Dedifferentiated amniotic fluid mesenchymal stem cell (primary cell): ENCODE results near the gene PLA2G2D.
"Not testable (repeated sequence)": the region's sequence is repeated elsewhere in the genome, so short reads cannot be mapped to it uniquely, and the experiment has no call there.

Experiments
- DNase-seq: peaks from one replicate; pipeline ENCODE4 v3.0.0-alpha.2; 2016; ENCODE audit errors: extremely low spot score

PLA2G2D gene

GRCh38 chr1:20143318-20143717, 24.0 kb upstream of the PLA2G2D start:
- no peak for DNase-seq

DNA sequence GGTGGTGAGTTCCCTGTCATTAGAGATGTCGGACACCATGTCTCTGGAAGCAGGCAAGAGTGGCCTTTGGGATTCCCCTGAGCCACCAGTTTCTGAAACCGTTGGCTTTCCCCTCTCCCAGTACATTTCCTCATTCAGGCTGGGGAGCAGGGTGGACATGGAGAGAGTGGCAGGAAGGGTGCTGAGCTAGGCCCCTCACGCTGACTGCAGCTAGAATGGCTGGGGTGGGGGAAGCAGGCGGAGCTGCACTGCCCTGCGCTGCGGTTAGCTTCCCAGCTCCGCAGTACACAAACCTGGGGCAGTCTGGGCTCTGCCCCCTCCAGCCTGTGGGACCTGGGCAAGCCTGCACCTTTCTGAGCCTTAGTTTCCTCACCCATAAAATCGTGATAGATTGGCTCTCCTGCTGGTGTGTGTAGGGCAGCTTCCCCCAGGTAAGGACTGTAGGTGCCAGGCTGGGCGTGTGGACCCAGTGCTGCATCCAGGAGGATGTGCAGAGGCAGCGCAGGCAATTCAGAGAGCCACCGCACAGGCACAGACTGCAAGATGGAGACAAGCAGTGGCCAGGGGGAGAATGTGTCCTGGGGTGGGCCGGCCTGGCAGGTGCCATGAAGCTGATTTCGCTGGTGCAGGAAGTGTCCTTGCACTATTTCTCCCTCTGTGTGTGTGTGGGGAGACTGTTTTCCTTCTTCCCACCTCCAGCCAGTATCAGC, 22.8 kb upstream of the PLA2G2D start:
- no peak for DNase-seq

DNA sequence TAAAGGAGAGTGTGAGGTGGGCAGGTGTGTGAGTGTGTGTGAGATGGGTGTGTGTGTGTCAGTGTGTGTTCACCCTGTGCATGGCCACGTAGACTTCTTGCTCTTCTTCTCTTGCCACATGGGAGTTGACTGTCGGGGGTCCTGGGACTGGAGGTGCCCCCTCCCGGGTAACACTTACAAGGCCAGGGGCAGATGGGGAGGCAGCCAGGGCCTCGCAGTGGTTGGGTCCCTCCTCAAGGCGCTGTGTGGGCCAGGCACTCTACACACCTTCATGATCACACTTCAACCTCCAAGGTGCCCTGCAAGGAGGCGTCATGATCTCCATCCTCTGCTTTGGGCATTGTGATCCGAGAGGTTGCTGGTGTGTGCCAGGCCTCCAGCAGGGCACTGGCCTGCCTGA, 22.1 kb upstream of the PLA2G2D start:
- no peak for DNase-seq

- no peak for DNase-seq
Observed at GRCh38 chr1:20141001-20141400, 21.7 kb upstream of the PLA2G2D start.

GRCh38 chr1:20139776-20140612, 20.7 kb upstream of the PLA2G2D start:
- DNase-seq = no peak

DNA sequence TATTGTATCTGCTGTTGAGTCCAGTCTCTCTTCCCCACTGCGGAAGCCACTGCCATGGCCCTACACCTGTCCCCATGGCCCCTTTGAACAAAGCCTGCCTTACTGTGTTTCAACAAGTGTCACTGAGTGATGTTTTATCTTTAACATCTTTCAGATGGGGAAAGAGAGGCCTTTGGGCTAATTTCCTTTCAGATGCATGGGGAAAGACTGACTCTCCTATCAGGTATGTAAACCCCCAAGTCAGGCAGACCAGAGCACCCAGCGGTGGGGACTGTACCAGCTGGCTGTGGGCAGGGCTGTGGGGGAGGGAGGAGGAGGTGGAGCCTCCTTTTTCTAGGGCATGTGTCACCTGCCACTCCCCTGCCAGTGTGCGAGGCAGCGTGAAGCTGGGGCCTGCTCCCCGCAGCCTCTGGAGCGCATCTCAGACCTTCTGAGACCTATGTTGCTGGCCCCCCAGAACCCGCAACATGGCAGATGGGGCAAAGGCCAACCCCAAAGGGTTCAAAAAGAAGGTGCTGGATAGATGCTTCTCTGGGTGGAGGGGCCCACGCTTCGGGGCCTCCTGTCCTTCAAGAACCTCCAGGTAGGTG, 19.7 kb upstream of the PLA2G2D start, which contains the start of gene PLA2G2F:
PLA2G2F (plus strand) TSS at position 363 of the 590 bp plus-strand sequence; CDS start at position 468, 105 bp downstream.
- DNase-seq = no peak

- DNase-seq = no peak
Observed at GRCh38 chr1:20138346-20138745, 19.0 kb upstream of the PLA2G2D start.

GRCh38 chr1:20137604-20138003, 18.3 kb upstream of the PLA2G2D start:
- no peak for DNase-seq

GRCh38 chr1:20137055-20137454, 17.7 kb upstream of the PLA2G2D start:
- no peak for DNase-seq

- DNase-seq = no peak
Observed at GRCh38 chr1:20136249-20136648, 16.9 kb upstream of the PLA2G2D start.

DNA sequence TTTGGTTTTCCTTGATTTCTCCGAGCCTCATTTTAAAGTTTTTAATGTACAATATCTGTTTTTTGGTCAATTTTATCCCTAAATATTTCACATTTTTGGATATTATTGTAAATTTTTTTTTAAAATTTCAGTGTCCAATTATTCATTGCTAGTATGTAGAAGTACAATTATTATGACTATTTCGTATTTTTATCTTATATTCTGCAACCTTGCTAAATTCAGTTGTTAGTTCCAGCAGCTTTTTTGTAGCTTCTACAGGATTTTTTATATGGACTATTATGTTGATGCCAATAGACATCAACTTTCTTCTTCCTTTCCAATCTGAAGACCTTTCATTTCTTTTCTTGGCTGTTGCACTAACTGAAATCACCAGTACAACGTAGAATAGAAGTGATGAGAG, 15.7 kb upstream of the PLA2G2D start:
- no peak for DNase-seq

GRCh38 chr1:20130518-20130917, 11.2 kb upstream of the PLA2G2D start:
- not testable (repeated sequence) for DNase-seq

DNA sequence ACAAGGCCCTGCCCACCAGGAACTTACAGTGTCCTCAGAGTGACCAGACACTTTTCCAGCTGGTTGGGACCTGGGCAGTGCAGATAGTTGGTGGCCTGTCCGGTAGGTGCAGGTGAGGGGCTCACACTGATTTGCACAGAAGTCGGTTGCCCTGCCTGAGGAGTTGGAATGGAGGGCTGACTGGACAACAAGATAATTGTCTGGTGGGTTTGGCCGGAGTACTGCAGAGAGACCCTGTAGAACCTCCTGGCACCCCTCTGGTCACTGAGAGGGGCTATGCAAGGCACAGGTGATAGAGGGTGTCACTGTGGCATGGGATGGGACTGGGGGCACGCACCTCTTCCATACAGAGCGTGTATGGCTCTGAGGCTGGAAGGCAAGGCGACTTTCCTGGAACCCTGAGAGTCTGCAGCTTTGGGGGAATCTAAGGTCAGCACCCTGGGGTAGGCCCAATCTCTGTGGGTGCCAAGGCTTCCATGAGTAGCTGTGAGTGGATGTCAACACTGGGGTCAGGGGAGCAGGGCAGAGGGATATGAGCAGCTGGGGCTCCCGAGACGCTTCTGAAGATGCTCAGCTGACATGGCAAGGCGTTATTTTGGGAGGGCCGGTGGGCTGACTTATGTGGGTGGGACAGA, 7.6 kb upstream of the PLA2G2D start:
- no peak for DNase-seq

- no peak for DNase-seq
Observed at GRCh38 chr1:20126041-20126805, 6.9 kb upstream of the PLA2G2D start.

DNA sequence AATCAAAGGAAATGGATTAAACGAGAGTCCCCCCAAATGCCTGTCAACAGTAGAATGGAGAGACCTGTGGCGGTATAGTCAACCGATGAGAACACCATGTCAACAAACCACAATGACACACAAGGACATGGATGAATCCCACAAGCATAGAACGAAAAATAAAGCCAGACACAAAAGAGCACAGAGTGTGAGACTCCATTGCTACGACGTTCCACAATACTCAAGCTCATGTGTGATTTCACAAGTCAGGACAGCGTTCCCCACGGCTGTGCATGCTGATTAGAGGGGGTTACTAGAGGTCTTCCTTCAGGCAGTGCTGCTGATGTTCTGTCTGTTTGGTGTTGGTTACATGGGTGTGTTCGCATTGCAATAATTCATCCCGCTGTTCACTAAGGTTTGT, 5.8 kb upstream of the PLA2G2D start:
- DNase-seq = no peak

DNA sequence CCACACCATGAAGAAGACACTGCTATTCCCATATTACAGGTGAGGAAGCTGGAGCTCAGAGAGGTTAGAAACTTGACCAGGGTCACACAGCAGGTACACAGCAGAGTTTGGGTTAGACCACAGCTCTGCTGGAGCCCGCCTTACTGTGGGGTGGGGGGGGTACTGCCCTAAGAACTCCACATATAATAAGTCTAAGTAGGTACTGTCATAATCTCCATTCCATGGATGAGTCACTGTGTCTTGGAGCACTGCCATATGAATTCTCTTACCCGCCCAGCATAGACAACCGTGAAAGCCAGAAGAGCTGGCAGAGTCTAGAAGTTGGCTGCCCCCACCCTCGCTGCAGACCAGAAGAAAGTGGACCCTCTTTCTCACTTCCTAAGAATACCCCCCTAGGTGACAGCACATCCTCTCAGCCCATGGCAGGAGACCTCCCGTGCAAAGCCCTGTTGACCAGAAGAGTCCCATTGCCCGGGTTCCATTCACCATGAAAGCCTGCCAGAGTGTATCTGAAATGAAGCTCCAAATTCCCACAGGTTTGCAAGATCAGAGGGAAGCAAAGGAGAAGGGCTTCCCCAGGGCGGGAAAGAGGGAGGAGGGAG, 5.2 kb upstream of the PLA2G2D start:
- DNase-seq = no peak

DNA sequence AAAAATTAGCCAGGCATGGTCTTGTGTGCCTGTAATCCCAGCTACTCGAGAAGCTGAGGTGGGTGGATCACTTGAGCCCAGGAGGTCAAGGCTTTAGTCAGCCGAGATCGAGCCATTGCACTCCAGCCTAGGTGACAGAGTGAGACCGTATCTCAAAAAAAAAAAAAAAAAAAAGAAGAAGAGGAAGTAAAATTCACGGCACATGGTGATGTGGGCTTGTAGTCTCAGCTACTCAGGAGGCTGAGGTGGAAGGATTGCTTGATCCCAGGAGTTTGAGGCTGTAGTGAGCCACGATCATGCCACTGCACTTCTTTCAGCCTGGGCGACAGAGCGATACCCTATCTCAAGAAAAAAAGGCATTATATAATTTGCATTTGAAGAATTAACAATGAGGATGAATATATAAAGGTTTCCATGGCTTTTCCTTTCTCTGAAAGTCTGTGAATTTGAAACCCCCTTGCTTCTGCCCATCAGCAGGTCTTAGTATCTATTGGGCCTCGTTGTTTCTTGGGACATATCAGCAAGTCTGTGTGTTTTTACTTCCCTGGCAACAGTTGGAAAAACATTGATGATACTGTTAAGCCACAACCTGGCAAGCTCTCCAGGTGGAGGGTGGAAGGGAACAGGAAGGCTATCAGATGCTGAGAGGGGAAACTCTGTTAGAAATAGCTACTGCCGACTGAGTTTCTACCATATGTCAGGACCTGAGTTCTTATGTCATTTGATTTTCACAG, 4.6 kb upstream of the PLA2G2D start:
- no peak for DNase-seq

GRCh38 chr1:20120796-20121195, 1.5 kb upstream of the PLA2G2D start:
- no peak for DNase-seq

- DNase-seq = no peak
Observed at GRCh38 chr1:20117236-20117635, 2.1 kb downstream of the PLA2G2D start.

DNA sequence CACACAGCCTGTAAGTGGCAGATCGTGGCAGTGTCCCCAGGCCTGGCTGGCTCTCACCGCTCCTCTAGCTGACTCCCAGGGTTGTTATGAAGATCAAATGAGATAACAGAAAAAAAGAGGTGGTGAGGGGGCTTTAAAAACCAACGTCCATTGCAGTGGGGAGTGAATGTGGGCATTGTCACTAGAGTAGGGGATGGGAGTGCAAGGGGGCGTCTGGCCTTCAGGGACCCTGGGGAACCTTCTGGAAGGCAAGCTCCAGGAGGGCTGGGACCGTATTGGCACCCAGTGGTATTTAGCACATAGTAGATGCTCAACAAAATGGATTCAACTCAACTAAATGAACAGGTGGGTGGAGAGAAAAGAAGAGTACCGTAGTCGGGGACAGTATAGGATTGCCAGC, 3.4 kb downstream of the PLA2G2D start:
- no peak for DNase-seq
